ENCODE results near the gene ZNF70.

GRCh38 chr22:23754220-23754919, 3.5 kb upstream of the ZNF70 start, which contains the start of gene VPREB3:
- TF ChIP-seq ATF7 (IDR thresholded peaks at IDR 0.05), result no peak
- TF ChIP-seq PHB (CRISPR knock-in tag; IDR thresholded peaks at IDR 0.05), result no peak
- no peak for TF ChIP-seq ARID3A (IDR thresholded peaks at IDR 0.05; ENCODE audit: borderline replicate concordance, low read depth, low read length)
- no peak for TF ChIP-seq SMAD1 (IDR thresholded peaks at IDR 0.05; ENCODE audit: low read depth, low read length, partially characterized antibody)
- TF ChIP-seq ZNF740 (CRISPR knock-in tag; IDR thresholded peaks at IDR 0.05), result no peak
- TF ChIP-seq ZNF740 (tag; IDR thresholded peaks at IDR 0.05), result no peak
- no peak for TF ChIP-seq RAD21 (CRISPR knock-in tag; conservative IDR thresholded peaks at IDR 0.05 in 1 of 2, IDR thresholded peaks at IDR 0.05 in 1 of 2)
- no peak for TF ChIP-seq POLR2AphosphoS5 (IDR thresholded peaks at IDR 0.05; ENCODE audit: control insufficient read depth, insufficient read depth, low read depth, low read length)
- no peak for TF ChIP-seq ZBED1 (IDR thresholded peaks at IDR 0.05)
- TF ChIP-seq CTCF (IDR thresholded peaks at IDR 0.05 in 2 of 3, conservative IDR thresholded peaks at IDR 0.05 in 1 of 3; ENCODE audit: insufficient read depth in 2 of 3, low read depth in 1 of 3, low read length in 3 of 3), result no peak

All from K562 (cell line).